GM12865 (cell line): ENCODE measurements around the gene RCN2.

Experiments used
- DNase-seq: peaks from one replicate; pipeline ENCODE4 v3.0.0; 2010; ENCODE audit warnings: low read depth
- H3K4me3 ChIP-seq: 2 replicates; pipeline ENCODE4 v1.5.1; 2011; ENCODE audit warnings: mild to moderate bottlenecking, low read depth, low read length, control low read depth
- TF ChIP-seq, protein P1 (sequence below): IDR thresholded peaks from 2 replicates; pipeline ENCODE4 v1.5.1; 2011; ENCODE audit warnings: low read length, control low read depth, low read depth, inconsistent platforms; ENCODE audit not compliant: insufficient read depth; ENCODE audit errors: missing control alignments

RCN2 gene

DNA sequence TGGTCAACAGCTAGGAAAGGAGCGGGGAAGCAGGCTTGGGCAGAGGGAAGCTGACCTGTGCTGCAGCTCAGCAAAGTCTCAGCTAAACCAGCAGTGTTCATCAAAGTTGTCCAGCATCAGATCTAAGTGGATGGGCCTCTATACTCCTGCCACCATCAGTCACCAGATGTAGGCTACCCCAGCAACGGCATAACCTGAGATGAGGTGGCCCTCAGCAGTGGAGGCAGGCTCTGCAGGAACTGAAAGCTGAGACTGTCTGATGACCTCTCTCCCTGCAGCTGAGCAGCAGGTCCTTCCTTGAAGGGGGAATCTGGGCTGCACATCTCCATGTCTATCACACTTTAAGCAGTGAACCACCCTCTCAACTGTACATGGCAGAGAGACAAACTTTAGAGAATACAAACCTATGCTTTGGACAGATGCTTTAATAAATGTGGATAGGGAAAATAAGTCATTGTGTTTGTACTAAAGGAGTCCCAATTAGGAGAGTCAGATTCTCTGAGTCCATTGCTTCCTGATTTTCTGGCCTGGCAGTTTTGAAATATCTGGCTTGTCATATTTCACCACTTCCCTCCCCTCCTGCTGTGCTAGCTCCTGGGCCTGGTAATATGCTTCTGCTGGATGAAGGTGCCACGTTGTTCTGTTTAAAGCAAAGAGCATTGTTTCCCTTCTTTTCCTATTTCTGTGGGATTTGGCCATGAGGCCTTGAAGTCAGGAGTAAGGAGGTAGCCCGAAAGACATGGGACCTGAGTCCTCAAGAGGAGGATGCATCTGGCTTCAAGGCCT is 52.2 kb downstream of the RCN2 start:
- peak; percentile 41 for DNase-seq
- TF ChIP-seq, protein P1, sequence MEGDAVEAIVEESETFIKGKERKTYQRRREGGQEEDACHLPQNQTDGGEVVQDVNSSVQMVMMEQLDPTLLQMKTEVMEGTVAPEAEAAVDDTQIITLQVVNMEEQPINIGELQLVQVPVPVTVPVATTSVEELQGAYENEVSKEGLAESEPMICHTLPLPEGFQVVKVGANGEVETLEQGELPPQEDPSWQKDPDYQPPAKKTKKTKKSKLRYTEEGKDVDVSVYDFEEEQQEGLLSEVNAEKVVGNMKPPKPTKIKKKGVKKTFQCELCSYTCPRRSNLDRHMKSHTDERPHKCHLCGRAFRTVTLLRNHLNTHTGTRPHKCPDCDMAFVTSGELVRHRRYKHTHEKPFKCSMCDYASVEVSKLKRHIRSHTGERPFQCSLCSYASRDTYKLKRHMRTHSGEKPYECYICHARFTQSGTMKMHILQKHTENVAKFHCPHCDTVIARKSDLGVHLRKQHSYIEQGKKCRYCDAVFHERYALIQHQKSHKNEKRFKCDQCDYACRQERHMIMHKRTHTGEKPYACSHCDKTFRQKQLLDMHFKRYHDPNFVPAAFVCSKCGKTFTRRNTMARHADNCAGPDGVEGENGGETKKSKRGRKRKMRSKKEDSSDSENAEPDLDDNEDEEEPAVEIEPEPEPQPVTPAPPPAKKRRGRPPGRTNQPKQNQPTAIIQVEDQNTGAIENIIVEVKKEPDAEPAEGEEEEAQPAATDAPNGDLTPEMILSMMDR = no peak
- H3K4me3 ChIP-seq = no peak overlapping the region

DNA sequence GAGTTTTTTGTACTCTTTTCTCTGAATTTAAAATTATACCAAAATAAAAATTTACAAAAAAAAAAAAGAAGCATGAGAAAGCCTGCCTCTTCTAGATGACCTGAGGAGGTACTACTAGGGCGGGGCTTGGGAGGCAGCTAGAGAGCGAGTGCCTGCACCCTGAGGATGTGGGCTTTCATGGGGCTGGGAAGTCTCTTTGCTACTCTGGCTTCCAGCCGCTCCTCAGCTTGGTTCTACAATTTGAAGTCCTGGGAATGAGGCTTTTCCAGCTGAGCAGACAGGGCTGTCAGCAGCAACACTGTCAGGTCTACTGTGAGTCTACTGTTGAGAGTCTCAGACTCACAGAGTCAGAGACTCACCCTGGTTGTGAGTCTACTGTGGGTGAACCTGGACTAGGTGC is 55.2 kb downstream of the RCN2 start:
- DNase-seq = no peak
- TF ChIP-seq, protein P1 = no peak
- H3K4me3 ChIP-seq = no peak overlapping the region

DNA sequence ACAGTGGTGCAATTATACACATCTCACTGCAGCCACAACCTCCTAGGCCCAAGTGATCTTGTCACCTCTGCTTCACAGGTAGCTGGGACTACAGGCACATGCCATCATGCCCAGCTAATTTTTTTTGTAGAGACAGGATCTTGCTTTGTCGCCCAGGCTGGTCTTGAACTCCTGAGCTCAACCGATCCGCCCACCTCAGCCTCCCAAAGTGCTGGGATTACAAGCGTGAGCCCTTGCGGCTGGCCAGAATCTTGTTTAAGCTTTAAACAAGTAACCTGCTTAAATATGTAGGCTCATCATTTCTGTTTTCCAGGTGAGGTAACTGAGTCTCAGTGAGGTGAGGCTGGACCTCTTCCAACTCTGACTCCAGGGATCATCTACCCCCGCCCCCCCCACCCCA is 55.7 kb downstream of the RCN2 start:
- TF ChIP-seq, protein P1 = no peak
- DNase-seq = no peak
- H3K4me3 ChIP-seq = no peak overlapping the region

DNA sequence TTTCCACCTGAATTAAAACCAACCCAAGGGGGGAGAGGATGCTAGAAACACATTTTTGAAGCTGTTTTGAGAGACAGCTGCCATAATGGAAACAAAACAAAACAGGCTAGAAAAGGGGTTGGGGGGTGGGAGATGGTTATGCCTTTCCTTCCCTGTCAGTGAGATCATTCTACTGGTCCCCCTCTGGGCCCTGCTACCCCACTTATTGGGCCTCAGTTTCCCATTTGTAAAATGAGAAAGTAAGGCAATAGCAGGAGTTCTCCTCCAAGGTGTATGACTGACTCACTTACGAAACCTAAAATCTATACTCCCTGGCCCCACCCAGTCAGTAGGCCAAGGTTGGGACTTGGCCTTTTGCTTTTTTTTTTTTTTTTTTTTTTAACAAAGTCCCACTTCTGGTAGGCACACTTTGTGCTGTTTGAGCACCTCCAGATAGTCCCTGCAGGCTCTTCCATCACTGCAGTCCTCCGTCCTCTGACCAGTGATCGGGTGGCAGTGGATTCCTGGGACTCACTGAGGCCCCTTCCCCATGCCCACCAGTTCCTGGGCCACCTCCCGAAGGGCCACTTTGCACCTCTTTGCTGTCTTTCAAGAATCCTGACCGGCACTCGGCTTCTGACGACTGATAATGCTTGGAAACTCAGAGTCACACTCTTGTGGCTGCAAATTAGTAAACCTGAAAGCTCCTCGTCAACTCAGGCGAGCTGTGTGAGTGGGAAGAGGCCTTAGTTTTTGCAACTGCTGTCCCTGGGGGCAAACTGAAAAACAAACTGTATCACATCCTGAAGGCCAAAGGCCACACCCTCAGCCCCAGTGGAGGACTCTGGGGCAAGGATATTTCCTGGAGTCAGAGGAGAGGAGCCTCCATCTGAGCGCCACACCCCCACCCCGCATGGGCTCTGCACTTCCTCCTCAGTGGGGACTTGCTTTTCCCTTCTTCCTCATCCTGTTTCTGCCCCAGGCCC is 56.6 kb downstream of the RCN2 start:
- H3K4me3 ChIP-seq = peak overlapping the region; percentile 50
- DNase-seq = peak; percentile 95
- TF ChIP-seq, protein P1 = no peak

DNA sequence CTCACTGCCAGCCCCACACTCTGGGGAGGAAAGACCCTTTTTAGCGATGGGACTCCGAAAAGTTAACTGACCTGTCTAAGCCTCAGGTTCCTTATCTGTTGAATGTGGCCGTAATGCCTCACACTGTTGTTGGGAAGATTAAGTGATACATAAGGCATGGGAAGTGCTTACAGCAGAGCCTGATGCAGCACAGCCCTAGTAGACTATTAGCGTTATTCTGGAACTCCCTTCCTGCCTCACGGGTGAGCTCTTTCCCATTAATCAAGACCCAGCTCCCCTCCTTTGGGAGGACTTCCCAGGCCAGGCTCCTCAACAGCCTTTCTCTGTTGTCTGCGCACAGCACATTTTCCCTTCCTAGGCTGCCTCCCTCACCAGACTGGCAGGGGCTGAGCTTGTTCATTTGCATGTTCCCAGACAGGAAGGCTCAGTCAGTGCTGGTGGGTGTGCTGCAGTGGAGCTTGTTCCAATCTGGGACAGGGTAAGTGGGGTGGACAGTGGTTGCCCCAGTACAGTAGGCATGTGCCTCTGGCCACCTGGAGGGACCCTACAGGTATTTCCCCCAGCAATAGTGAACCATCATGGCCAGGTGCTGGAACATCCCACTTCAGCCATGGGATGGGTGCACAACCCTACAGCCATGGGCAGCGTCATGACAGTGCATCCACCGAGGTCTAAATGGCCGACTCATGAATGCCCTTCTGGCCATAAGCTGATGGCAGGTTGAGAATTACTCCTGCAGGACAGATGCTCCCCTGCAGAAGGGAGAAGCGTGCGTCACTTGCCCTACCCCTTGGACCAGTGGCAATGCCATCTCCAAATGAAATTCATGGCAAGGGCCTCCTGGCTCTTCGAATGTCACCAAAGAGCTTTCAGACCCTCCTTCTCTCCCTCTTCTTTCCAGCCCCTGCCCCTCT is 57.6 kb downstream of the RCN2 start:
- TF ChIP-seq, protein P1 = no peak
- no peak overlapping the region; the same call in 1 of the 2 replicates for H3K4me3 ChIP-seq
- DNase-seq = peak; percentile 39

DNA sequence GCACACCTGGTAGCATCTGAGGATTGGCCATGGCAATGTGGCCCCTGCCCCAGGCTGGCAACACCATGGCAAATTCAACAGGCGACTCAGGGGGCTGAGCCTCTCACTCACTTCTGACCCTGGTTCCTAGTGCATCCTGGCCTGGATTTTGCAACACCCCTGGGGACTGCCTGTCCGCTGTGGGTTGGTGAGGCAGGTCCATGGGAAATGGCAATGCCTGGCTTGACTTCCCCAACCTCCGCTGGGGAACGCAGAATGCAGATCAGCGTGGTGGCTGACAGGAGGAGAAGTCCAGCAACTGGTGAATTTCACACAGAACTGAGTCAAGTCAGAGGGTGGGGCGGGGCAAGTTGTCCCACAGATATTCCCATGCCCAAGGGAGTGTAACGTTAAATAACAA is 59.5 kb downstream of the RCN2 start:
- DNase-seq = no peak
- TF ChIP-seq, protein P1 = no peak
- H3K4me3 ChIP-seq = no peak overlapping the region
